HG03103 (cell line): ENCODE data around the gene RASA3.

Experiments
- ATAC-seq: cut with Tn5 transposase; IDR thresholded peaks from one replicate; pipeline ENCODE4 v1.9.1; 2021; ENCODE audit warnings: low read depth; ENCODE audit not compliant: unreplicated experiment

Gene RASA3

GRCh38 chr13:114058051-114058867, 74.2 kb downstream of the RASA3 start:
- no peak for ATAC-seq

GRCh38 chr13:114057166-114058050, 75.0 kb downstream of the RASA3 start:
- no peak for ATAC-seq

GRCh38 chr13:114056205-114057013, 76.0 kb downstream of the RASA3 start:
- ATAC-seq = no peak

GRCh38 chr13:114055766-114056165, 76.7 kb downstream of the RASA3 start:
- ATAC-seq = no peak

GRCh38 chr13:114054830-114055439, 77.5 kb downstream of the RASA3 start:
- no peak for ATAC-seq

- ATAC-seq = no peak
These were observed 78.2 kb downstream of the RASA3 start for GRCh38 chr13:114054264-114054663.

- no peak for ATAC-seq
These were observed 79.4 kb downstream of the RASA3 start for GRCh38 chr13:114053026-114053425.

GRCh38 chr13:114050536-114051450, 81.6 kb downstream of the RASA3 start:
- no peak for ATAC-seq

GRCh38 chr13:114049626-114050101, 82.8 kb downstream of the RASA3 start:
- no peak for ATAC-seq

GRCh38 chr13:114049026-114049425, 83.4 kb downstream of the RASA3 start:
- peak; percentile 40 for ATAC-seq

GRCh38 chr13:114048443-114048842, 84.0 kb downstream of the RASA3 start:
- ATAC-seq = no peak

- ATAC-seq = peak; percentile 64
These were observed 85.0 kb downstream of the RASA3 start for GRCh38 chr13:114047358-114047881.

GRCh38 chr13:114046431-114046975, 85.9 kb downstream of the RASA3 start:
- no peak for ATAC-seq

- no peak for ATAC-seq
These were observed 87.2 kb downstream of the RASA3 start for GRCh38 chr13:114045113-114045735.

GRCh38 chr13:114044486-114044885, 87.9 kb downstream of the RASA3 start:
- no peak for ATAC-seq

- peak; percentile 75 for ATAC-seq
These were observed 88.9 kb downstream of the RASA3 start for GRCh38 chr13:114043421-114044053.

- ATAC-seq = no peak
These were observed 90.2 kb downstream of the RASA3 start for GRCh38 chr13:114042066-114042815.
